Stomach (tissue), 9 donors: ENCODE measurements around the gene CDC25A. TPM values are rescaled to one million over a fixed set of nuclear protein-coding genes. Genes with fewer than 3 reads are reported as not detected.

Source experiments
- DNase-seq, 2 donors: peaks; one replicate each; pipeline versions ENCODE4 v3.0.0 to v3.0.0-alpha.2; 2013 to 2019
- H3K27ac ChIP-seq, 5 donors: fragments of 200-600 bp in 4 of 5; sonication (generic) in 4 of 5; one replicate each; pipeline ENCODE4 v1.5.1; 2013 to 2019; ENCODE audit warnings: mild to moderate bottlenecking in 1 of 5, moderate library complexity in 1 of 5
- H3K27me3 ChIP-seq, 3 donors: fragments of 200-600 bp; sonication (generic); one replicate each; pipeline ENCODE4 v1.5.1; 2017 to 2019; ENCODE audit warnings: mixed run types in 1 of 3
- H3K36me3 ChIP-seq, 4 donors: fragments of 200-600 bp; sonication (generic); 1 replicate in 3 of 4; 2 replicates in 1 of 4; pipeline ENCODE4 v1.5.1; 2016 to 2019
- H3K4me1 ChIP-seq, 4 donors: fragments of 200-600 bp; sonication (generic); one replicate each; pipeline ENCODE4 v1.5.1; 2016 to 2019
- H3K4me3 ChIP-seq, 4 donors: fragments of 200-600 bp; sonication (generic) in 3 of 4; one replicate each; pipeline ENCODE4 v1.5.1; 2016 to 2019; ENCODE audit warnings: mild to moderate bottlenecking in 1 of 4
- H3K9me3 ChIP-seq, 4 donors: fragments of 200-600 bp; sonication (generic); one replicate each; pipeline ENCODE4 v1.5.1; 2016 to 2019
- CTCF ChIP-seq, 7 experiments: fragments of 450-650 bp in 4 of 7; fragments of 200-600 bp in 3 of 7; sonication (generic) in 3 of 7; IDR thresholded peaks; one replicate each; pipeline ENCODE4 v1.5.1; 2016 to 2019; ENCODE audit warnings: antibody characterized with exemption in 7 of 7, control low read depth in 2 of 7, mild to moderate bottlenecking in 1 of 7
- EP300 ChIP-seq: sonication (generic); formaldehyde crosslinking; IDR thresholded peaks from one replicate; pipeline ENCODE4 v1.6.1; 2017; ENCODE audit warnings: antibody characterized with exemption
- POLR2A ChIP-seq, 4 donors: fragments of 450-650 bp; IDR thresholded peaks; one replicate each; pipeline ENCODE4 v1.6.1; 2016; ENCODE audit warnings: antibody characterized with exemption in 4 of 4, control low read depth in 2 of 4, mild to moderate bottlenecking in 1 of 4, moderate library complexity in 1 of 4
- POLR2AphosphoS5 ChIP-seq, 3 donors: sonication (generic); formaldehyde crosslinking; IDR thresholded peaks; one replicate each; pipeline ENCODE4 v1.6.1; 2016; ENCODE audit warnings: antibody characterized with exemption in 3 of 3
- WGBS, 5 donors: extraction: QIAGEN DNeasy Blood & Tissue Kit in 3 of 5; methylation state at CpG; one replicate each; pipeline versions ENCODE4 v1.1.5 to v1.1.7; 2013 to 2018; 5-methylcytosine and 5-hydroxymethylcytosine counted together
- intact Hi-C: fragments of 100-400 bp; cut with DNase I; formaldehyde crosslinking; loops from one replicate; pipeline ENCODE4 v1.15.1; 2023; ENCODE audit warnings: low total_unique reads
- polyA plus RNA-seq, 3 donors: library from polyadenylated mRNA; stranded (reverse); fragments of 200-250 nt; gene quantifications; one replicate each; pipeline ENCODE4 v1.2.3, GENCODE V29; 2013
- total RNA-seq, 5 donors: library from RNA; depleted of rRNA; stranded (reverse); fragments of >200 nt; gene quantifications; one replicate each; pipeline versions ENCODE4 v1.1.0 to v1.2.3, GENCODE V29; 2014 to 2016
- donor health status: healthy with polysubstance abuse.
- donor health status: Bipolar disorder and iron deficiency.
- donor health status: healthy.

CDC25A gene
- total and polyA plus RNA-seq, 8 donors: 1.1 to 5.7 (median 1.5) TPM

GRCh38 chr3:48122504-48122903 lies 65.7 kb downstream of the CDC25A start:
- 88 to 92% (median 90%) methylated on average over 5 of the region's 5 CpGs for WGBS, 5 donors
- intact Hi-C loops: no loop called here

GRCh38 chr3:48120223-48120622 lies 68.0 kb downstream of the CDC25A start:
- no peak for DNase-seq
- intact Hi-C loops: no loop called here
- 91 to 100% (median 95%) methylated on average over 1 of the region's 1 CpG for WGBS, 5 donors
- TF ChIP-seq EP300: no peak
- no peak for TF ChIP-seq POLR2AphosphoS5 (IDR thresholded peaks at IDR 0.05)
- no peak for TF ChIP-seq POLR2A (IDR thresholded peaks at IDR 0.05)
- no peak for TF ChIP-seq CTCF (IDR thresholded peaks at IDR 0.05)
- no peaks in the 10 kb centered on the region for H3K36me3 ChIP-seq
- H3K4me1 ChIP-seq: peaks cover 0 to 12% (median 4%) of the 10 kb centered on the region in 4 donors
- no peaks in the 10 kb centered on the region for H3K9me3 ChIP-seq
- H3K4me3 ChIP-seq: no peak overlapping the region
- peak overlapping the region in 1 of 5 donors; percentile 62 for H3K27ac ChIP-seq
- no peaks in the 10 kb centered on the region for H3K27me3 ChIP-seq

More at GRCh38 chr3:48122504-48122903, 65.7 kb downstream of the CDC25A start:
- H3K9me3 ChIP-seq: no peaks in the 10 kb centered on the region
- no peak overlapping the region for H3K27ac ChIP-seq
- DNase-seq: no peak
- TF ChIP-seq POLR2A (IDR thresholded peaks at IDR 0.05) (no peak), CTCF (IDR thresholded peaks at IDR 0.05) (no peak), POLR2AphosphoS5 (IDR thresholded peaks at IDR 0.05) (no peak), EP300 (no peak)
- no peaks in the 10 kb centered on the region for H3K36me3 ChIP-seq
- no peak overlapping the region for H3K4me3 ChIP-seq
- peaks cover 0 to 6% (median 4%) of the 10 kb centered on the region in 4 donors for H3K4me1 ChIP-seq
- no peaks in the 10 kb centered on the region for H3K27me3 ChIP-seq

- intact Hi-C loops: no loop called here
- TF ChIP-seq EP300 (no peak), POLR2AphosphoS5 (IDR thresholded peaks at IDR 0.05) (no peak), CTCF (IDR thresholded peaks at IDR 0.05) (no peak), POLR2A (IDR thresholded peaks at IDR 0.05) (no peak)
Observed at GRCh38 chr3:48119505-48120193, 68.6 kb downstream of the CDC25A start.

GRCh38 chr3:48118928-48119327 lies 69.3 kb downstream of the CDC25A start:
- no peaks in the 10 kb centered on the region for H3K27me3 ChIP-seq
- peaks cover 0 to 12% (median 4%) of the 10 kb centered on the region in 4 donors for H3K4me1 ChIP-seq
- intact Hi-C loops: no loop called here
- DNase-seq: no peak
- no peak for TF ChIP-seq EP300
- TF ChIP-seq CTCF (IDR thresholded peaks at IDR 0.05): no peak
- TF ChIP-seq POLR2AphosphoS5 (IDR thresholded peaks at IDR 0.05): no peak
- TF ChIP-seq POLR2A (IDR thresholded peaks at IDR 0.05): no peak
- 82 to 90% (median 88%) methylated on average over 8 of the region's 8 CpGs for WGBS, 5 donors
- peak overlapping the region in 3 of 5 donors; percentile 12 to 62 (median 41) for H3K27ac ChIP-seq
- H3K36me3 ChIP-seq: no peaks in the 10 kb centered on the region
- no peaks in the 10 kb centered on the region for H3K9me3 ChIP-seq
- H3K4me3 ChIP-seq: no peak overlapping the region

More at GRCh38 chr3:48119505-48120193, 68.6 kb downstream of the CDC25A start:
- DNase-seq: peak; percentile 26 to 72
- WGBS, 5 donors: 74 to 78% (median 76%) methylated on average over 4 of the region's 4 CpGs
- H3K4me3 ChIP-seq: no peak overlapping the region
- H3K4me1 ChIP-seq: peaks cover 0 to 12% (median 4%) of the 10 kb centered on the region in 4 donors
- no peaks in the 10 kb centered on the region for H3K9me3 ChIP-seq
- H3K36me3 ChIP-seq: no peaks in the 10 kb centered on the region
- peak overlapping the region in 3 of 5 donors; percentile 12 to 62 (median 41) for H3K27ac ChIP-seq
- H3K27me3 ChIP-seq: no peaks in the 10 kb centered on the region
